Caco-2 (cell line): ENCODE results near the gene PDZD2. TPM values are rescaled to one million over a fixed set of nuclear protein-coding genes. Genes with fewer than 3 reads are reported as not detected.

Experiments used
- BruUV-seq: library from RNA; stranded (reverse); fragments of 400-500 nt; replicated peaks from 2 replicates; lab custom pipeline; 2021; lab: Mats Ljungman, UMichigan
- CTCF ChIA-PET: fragments of 300-600 bp; sonication (Branson Sonifier 250); formaldehyde crosslinking; loops from one replicate; lab custom pipeline; 2022; ENCODE audit warnings: antibody characterized with exemption; lab: Charles Lee
- POLR2A ChIA-PET: fragments of 300-600 bp; sonication (Branson Sonifier 250); formaldehyde crosslinking; loops from one replicate; lab custom pipeline; 2022; ENCODE audit warnings: antibody characterized with exemption; lab: Charles Lee
- DNase-seq, 2 experiments: peaks; one replicate each; pipeline versions ENCODE4 v3.0.0 to v3.0.0-alpha.2; 2020 to 2022
- H3K27me3 ChIP-seq: replicated peaks from 2 replicates; pipeline ENCODE4 v1.6.0; 2011; ENCODE audit warnings: low read length; ENCODE audit not compliant: control insufficient read depth, insufficient read depth
- H3K36me3 ChIP-seq: 2 replicates; pipeline ENCODE4 v1.5.1; 2011; ENCODE audit warnings: low read length; ENCODE audit not compliant: control insufficient read depth, insufficient read depth
- H3K4me1 ChIP-seq: fragments of 250-450 bp; sonication (Bioruptor Pico); 2 replicates; pipeline ENCODE4 v1.5.1; 2020; ENCODE audit warnings: mild to moderate bottlenecking
- H3K4me3 ChIP-seq: 2 replicates; pipeline ENCODE4 v1.5.1; 2011; ENCODE audit warnings: low read depth, mild to moderate bottlenecking, control low read depth, low read length
- H3K9me3 ChIP-seq: fragments of 250-450 bp; sonication (Bioruptor Pico); 2 replicates; pipeline ENCODE4 v1.5.1; 2020; ENCODE audit warnings: mild to moderate bottlenecking, moderate library complexity
- H3K27ac Mint-ChIP-seq: one replicate; pipeline ENCODE4 v1.8.0; 2022; ENCODE audit warnings: mixed read lengths; ENCODE audit not compliant: unreplicated experiment
- H3K27me3 Mint-ChIP-seq: one replicate; pipeline ENCODE4 v1.8.0; 2022; ENCODE audit warnings: mixed read lengths; ENCODE audit not compliant: insufficient read depth, unreplicated experiment
- H3K36me3 Mint-ChIP-seq: one replicate; pipeline ENCODE4 v1.8.0; 2022; ENCODE audit warnings: mild to moderate bottlenecking, mixed read lengths; ENCODE audit not compliant: insufficient read depth, unreplicated experiment
- H3K4me1 Mint-ChIP-seq: one replicate; pipeline ENCODE4 v1.8.0; 2022; ENCODE audit warnings: low read depth, mixed read lengths; ENCODE audit not compliant: unreplicated experiment
- H3K4me3 Mint-ChIP-seq: one replicate; pipeline ENCODE4 v1.8.0; 2022; ENCODE audit warnings: mild to moderate bottlenecking, moderate library complexity, mixed read lengths; ENCODE audit not compliant: unreplicated experiment
- H3K9me3 Mint-ChIP-seq: one replicate; pipeline ENCODE4 v1.8.0; 2022; ENCODE audit warnings: mixed read lengths; ENCODE audit not compliant: unreplicated experiment
- intact Hi-C: fragments of 100-400 bp; cut with micrococcal nuclease; formaldehyde crosslinking; loops from one replicate; pipeline ENCODE4 v1.10.0; 2022; ENCODE audit not compliant: unreplicated experiment
- total RNA-seq: library from RNA; stranded (reverse); gene quantifications from 2 replicates; pipeline ENCODE4 v1.2.3, GENCODE V29; 2022
- TF ChIP-seq, protein P1 (sequence below), 2 experiments: fragments of 200-600 bp in 1 of 2; IDR thresholded peaks; 1 replicate in 1 of 2; 2 replicates in 1 of 2; pipeline versions ENCODE4 v1.5.1 to v1.8.0; 2011 to 2022; ENCODE audit warnings: antibody characterized with exemption in 1 of 2, control low read depth in 1 of 2, inconsistent platforms in 1 of 2, low read depth in 1 of 2, low read length in 1 of 2, mild to moderate bottlenecking in 1 of 2, moderate library complexity in 1 of 2; ENCODE audit not compliant: insufficient read depth in 1 of 2, severe bottlenecking in 1 of 2, unreplicated experiment in 1 of 2

Gene PDZD2
- total RNA-seq, 1 experiment from 2014 or later: 0.16 TPM

DNA sequence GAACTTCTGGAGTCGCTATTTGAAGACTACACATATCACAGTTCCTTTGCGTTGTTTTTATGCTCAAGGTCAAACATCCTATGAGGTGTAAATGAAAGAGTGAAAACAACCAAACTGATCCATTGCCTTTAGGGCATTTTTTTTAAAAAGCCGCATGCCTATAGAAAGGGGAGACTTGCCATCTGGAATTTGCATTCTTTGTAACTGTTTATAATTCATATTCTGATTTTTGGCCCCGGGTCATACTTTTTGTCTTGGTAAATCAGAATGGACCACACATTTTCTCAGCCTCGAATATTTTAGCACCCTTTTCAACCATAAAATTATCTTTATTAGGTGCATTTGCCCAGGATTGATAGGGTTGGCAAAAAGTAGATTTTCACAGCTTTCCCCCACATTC is 347.2 kb downstream of the PDZD2 start:
- Mint-ChIP-seq H3K9me3 (peaks cover 17% of the 10 kb centered on the region), H3K4me3 (no peak overlapping the region), H3K36me3 (no peaks in the 10 kb centered on the region), H3K27ac (no peak overlapping the region), H3K4me1 (peaks cover 11% of the 10 kb centered on the region), H3K27me3 (peaks cover 8% of the 10 kb centered on the region)
- no TSS peak for BruUV-seq
- H3K36me3 ChIP-seq: no peaks in the 10 kb centered on the region
- H3K4me3 ChIP-seq: no peak overlapping the region
- CTCF ChIA-PET: no interaction called here
- POLR2A ChIA-PET: interaction anchor here (0.6 kb wide), 1 partner anchor 693 kb away, joined by 3 read pairs; no protein-coding TSS in a partner anchor
- intact Hi-C loops: no loop called here
- DNase-seq: no peak
- H3K9me3 ChIP-seq: peaks cover 4% of the 10 kb centered on the region; the same call in 1 of the 2 replicates
- no peaks in the 10 kb centered on the region for H3K27me3 ChIP-seq
- TF ChIP-seq, protein P1, sequence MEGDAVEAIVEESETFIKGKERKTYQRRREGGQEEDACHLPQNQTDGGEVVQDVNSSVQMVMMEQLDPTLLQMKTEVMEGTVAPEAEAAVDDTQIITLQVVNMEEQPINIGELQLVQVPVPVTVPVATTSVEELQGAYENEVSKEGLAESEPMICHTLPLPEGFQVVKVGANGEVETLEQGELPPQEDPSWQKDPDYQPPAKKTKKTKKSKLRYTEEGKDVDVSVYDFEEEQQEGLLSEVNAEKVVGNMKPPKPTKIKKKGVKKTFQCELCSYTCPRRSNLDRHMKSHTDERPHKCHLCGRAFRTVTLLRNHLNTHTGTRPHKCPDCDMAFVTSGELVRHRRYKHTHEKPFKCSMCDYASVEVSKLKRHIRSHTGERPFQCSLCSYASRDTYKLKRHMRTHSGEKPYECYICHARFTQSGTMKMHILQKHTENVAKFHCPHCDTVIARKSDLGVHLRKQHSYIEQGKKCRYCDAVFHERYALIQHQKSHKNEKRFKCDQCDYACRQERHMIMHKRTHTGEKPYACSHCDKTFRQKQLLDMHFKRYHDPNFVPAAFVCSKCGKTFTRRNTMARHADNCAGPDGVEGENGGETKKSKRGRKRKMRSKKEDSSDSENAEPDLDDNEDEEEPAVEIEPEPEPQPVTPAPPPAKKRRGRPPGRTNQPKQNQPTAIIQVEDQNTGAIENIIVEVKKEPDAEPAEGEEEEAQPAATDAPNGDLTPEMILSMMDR (IDR thresholded peaks at IDR 0.05; ENCODE audit: insufficient read depth in 1 of 2, low read depth in 1 of 2, low read length in 1 of 2, severe bottlenecking in 1 of 2, unreplicated experiment in 1 of 2): no peak
- H3K4me1 ChIP-seq: peaks cover 11% of the 10 kb centered on the region

DNA sequence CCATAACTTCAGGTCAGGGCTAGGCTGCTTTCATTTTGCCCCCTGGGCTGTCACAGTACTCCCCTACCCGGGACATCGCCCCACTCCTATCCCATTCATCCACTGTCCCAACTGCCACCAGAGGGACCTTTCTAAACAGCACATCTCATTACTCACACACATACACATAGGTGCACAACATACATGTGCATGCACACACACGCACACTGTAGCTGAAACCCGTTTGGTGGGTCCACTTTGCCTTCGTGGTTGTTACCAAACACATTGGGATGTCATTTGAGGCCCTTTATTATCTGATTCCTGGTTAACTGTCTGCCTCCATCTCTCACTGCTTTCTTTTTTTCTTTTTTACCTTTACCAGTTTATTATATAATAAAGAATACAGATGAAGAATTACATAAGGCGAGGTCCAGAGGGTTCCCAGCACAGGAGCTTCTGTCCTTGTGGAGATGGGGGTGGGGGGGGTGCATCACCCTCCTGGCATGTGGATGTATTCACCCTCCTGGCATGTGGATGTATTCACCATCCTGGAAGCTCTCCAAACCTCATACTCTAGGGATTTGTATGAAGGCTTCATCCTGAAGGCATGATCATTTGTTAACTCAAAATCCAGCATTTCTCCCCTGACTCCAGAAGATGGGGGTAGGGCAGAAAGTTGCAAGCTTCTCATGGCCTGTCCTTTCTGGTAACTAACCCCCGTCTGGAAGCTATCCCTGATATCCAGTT is 349.2 kb downstream of the PDZD2 start:
- ChIA-PET POLR2A (interaction anchor here (0.6 kb wide), 1 partner anchor 153 kb away, joined by 6 read pairs; no protein-coding TSS in a partner anchor), CTCF (no interaction called here)
- no peak overlapping the region for H3K4me3 Mint-ChIP-seq
- peaks cover 10% of the 10 kb centered on the region for H3K27me3 Mint-ChIP-seq
- peaks cover 17% of the 10 kb centered on the region for H3K9me3 Mint-ChIP-seq
- no peaks in the 10 kb centered on the region for H3K4me1 Mint-ChIP-seq
- intact Hi-C loops: no loop called here
- TF ChIP-seq, protein P1 (IDR thresholded peaks at IDR 0.05; ENCODE audit: insufficient read depth in 1 of 2, low read depth in 1 of 2, low read length in 1 of 2, severe bottlenecking in 1 of 2, unreplicated experiment in 1 of 2): no peak
- no peak for DNase-seq
- no peak overlapping the region for H3K27ac Mint-ChIP-seq
- no peaks in the 10 kb centered on the region for H3K36me3 Mint-ChIP-seq
- Histone ChIP-seq H3K4me1 (peaks cover 1% of the 10 kb centered on the region; the same call in 1 of the 2 replicates), H3K36me3 (no peaks in the 10 kb centered on the region), H3K27me3 (no peaks in the 10 kb centered on the region), H3K4me3 (no peak overlapping the region), H3K9me3 (peaks cover 4% of the 10 kb centered on the region; the same call in 1 of the 2 replicates)
- no TSS peak for BruUV-seq

DNA sequence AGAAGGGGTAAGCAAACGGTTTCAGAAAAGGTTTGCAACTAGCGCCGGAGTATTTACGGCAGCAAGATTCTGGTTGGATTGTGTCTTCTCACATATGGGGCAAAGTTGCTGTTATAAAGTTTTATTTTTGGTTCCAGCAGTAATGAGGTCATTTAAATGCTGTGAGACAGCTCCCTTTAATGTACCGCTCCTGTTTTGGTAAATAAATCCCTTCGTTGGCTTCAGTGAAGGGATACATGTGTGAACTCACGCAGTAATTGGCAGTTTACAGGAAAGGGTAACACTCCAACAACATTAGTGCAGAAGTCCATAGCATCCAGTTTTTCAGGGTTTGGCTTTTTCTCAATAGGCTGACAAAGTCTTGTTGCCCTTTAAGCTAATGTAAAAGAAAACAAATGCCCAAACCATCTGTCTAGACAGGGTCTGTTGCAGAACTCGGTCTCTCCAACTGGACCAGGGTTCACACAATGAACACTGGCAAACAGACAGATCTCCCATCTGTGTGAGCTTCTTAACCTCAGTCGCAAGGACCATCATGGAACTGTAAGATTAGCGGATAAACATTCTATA is 351.2 kb downstream of the PDZD2 start:
- intact Hi-C loops: no loop called here
- H3K4me3 Mint-ChIP-seq: no peak overlapping the region
- Histone ChIP-seq H3K9me3 (peaks cover 4% of the 10 kb centered on the region; the same call in 1 of the 2 replicates), H3K27me3 (no peaks in the 10 kb centered on the region), H3K36me3 (no peaks in the 10 kb centered on the region), H3K4me1 (peaks cover 7% of the 10 kb centered on the region), H3K4me3 (no peak overlapping the region)
- no peak for DNase-seq
- H3K27me3 Mint-ChIP-seq: peaks cover 10% of the 10 kb centered on the region
- no TSS peak for BruUV-seq
- no peaks in the 10 kb centered on the region for H3K36me3 Mint-ChIP-seq
- ChIA-PET CTCF (no interaction called here), POLR2A (no interaction called here)
- TF ChIP-seq, protein P1 (IDR thresholded peaks at IDR 0.05; ENCODE audit: insufficient read depth in 1 of 2, low read depth in 1 of 2, low read length in 1 of 2, severe bottlenecking in 1 of 2, unreplicated experiment in 1 of 2): no peak
- peaks cover 17% of the 10 kb centered on the region for H3K9me3 Mint-ChIP-seq
- no peak overlapping the region for H3K27ac Mint-ChIP-seq
- H3K4me1 Mint-ChIP-seq: no peaks in the 10 kb centered on the region
